Measurements from ENCODE around the gene STPG2. TPM values are rescaled to one million over a fixed set of nuclear protein-coding genes. Genes with fewer than 3 reads are reported as not detected.

The STPG2 gene
- total and polyA plus RNA-seq, 10 of the 15 experiments (the other 5 are each of a cell fraction or from before 2014, with no cell fraction given), result 0.13 to 0.24 TPM; not detected in 8

DNA sequence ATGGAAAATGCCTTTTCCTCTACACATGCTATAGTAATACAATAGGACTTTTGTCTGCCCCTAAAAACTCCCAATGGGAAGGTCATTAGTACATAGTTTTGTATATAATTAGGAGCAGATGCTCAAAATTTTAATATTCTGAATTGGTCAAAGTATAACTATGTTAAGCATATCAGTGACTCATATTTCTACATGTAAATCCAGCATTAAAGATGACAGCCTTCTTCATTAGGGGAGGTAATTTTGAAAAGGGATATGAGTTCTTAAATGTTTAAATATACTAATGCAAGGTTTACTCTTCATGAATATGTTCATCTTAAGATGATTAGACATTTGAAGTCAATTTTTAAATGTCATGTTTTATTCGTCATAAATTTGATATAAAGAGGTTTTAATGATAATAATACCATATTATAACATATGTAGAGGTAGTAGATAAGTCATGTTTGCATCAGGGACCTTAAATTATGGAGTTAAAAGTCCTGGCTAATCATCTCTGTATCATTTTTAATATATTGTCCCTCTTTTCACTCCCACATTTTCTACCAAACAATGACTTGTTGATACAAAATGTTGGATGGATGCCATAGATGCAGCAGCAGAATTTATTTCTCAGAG is 218.8 kb downstream of the STPG2 start:
- no TSS peak for BruUV-seq (replicated peaks)
- in situ Hi-C loops (cut with MboI), result no loop called here
- H3K79me2 ChIP-seq (ENCODE audit: control insufficient read depth, insufficient read depth, low read length), result no peaks in the 10 kb centered on the region
- H3K4me3 ChIP-seq, result no peak overlapping the region
- no peak overlapping the region for H3K9ac ChIP-seq (ENCODE audit: control insufficient read depth, insufficient read depth, low read length)
- H3K36me3 ChIP-seq (ENCODE audit: control insufficient read depth in 2 of 2, insufficient read depth in 2 of 2, low read length in 1 of 2), result no peaks in the 10 kb centered on the region
- SMC1A ChIA-PET (ENCODE audit: uncharacterized antibody, unreplicated experiment), result no interaction called here
- DNase-seq (ENCODE audit: low read depth, low spot score), result no peak
- POLR2A ChIA-PET, result no interaction called here
- H3K9me3 ChIP-seq (replicated peaks; ENCODE audit: control insufficient read depth, insufficient read depth, low read length), result no peaks in the 10 kb centered on the region
- no peak overlapping the region for H2AFZ ChIP-seq (ENCODE audit: control insufficient read depth, low read depth, low read length)
- ATAC-seq, result no peak
- no peak overlapping the region for H3K27ac ChIP-seq (ENCODE audit: control insufficient read depth, insufficient read depth)
- H3K4me2 ChIP-seq (ENCODE audit: control insufficient read depth, insufficient read depth), result no peak overlapping the region
- no peaks in the 10 kb centered on the region for H3K27me3 ChIP-seq (replicated peaks in 1 of 2; ENCODE audit: control insufficient read depth in 2 of 2, insufficient read depth in 2 of 2, low read length in 1 of 2)
- intact Hi-C loops (cut with micrococcal nuclease; ENCODE audit: unreplicated experiment), result no loop called here
- no peak for FAIRE-seq
- WGBS (ENCODE audit: insufficient coverage, insufficient replicate concordance, low lambda C conversion rate, missing lambda C conversion rate), result 5% methylated on average over 1 of the region's 1 CpG
- RAD21 ChIA-PET (ENCODE audit: unreplicated experiment), result no interaction called here
- H4K20me1 ChIP-seq (ENCODE audit: control insufficient read depth, insufficient read depth), result no peaks in the 10 kb centered on the region
- CTCF ChIA-PET, result no interaction called here
- no peaks in the 10 kb centered on the region for H3K4me1 ChIP-seq (ENCODE audit: control insufficient read depth, insufficient read depth, low read length)
- TF ChIP-seq MEF2A (IDR thresholded peaks at IDR 0.05; ENCODE audit: insufficient read depth, low read depth, low read length) (no peak), NFYB (IDR thresholded peaks at IDR 0.05; ENCODE audit: insufficient read depth, low read depth, low read length) (no peak), MTA3 (IDR thresholded peaks at IDR 0.05; ENCODE audit: borderline replicate concordance, low read length) (no peak), RBBP5 (conservative IDR thresholded peaks at IDR 0.05) (no peak), SREBF2 (IDR thresholded peaks at IDR 0.05; ENCODE audit: low read length) (no peak)
- TF ChIP-seq, protein P1, sequence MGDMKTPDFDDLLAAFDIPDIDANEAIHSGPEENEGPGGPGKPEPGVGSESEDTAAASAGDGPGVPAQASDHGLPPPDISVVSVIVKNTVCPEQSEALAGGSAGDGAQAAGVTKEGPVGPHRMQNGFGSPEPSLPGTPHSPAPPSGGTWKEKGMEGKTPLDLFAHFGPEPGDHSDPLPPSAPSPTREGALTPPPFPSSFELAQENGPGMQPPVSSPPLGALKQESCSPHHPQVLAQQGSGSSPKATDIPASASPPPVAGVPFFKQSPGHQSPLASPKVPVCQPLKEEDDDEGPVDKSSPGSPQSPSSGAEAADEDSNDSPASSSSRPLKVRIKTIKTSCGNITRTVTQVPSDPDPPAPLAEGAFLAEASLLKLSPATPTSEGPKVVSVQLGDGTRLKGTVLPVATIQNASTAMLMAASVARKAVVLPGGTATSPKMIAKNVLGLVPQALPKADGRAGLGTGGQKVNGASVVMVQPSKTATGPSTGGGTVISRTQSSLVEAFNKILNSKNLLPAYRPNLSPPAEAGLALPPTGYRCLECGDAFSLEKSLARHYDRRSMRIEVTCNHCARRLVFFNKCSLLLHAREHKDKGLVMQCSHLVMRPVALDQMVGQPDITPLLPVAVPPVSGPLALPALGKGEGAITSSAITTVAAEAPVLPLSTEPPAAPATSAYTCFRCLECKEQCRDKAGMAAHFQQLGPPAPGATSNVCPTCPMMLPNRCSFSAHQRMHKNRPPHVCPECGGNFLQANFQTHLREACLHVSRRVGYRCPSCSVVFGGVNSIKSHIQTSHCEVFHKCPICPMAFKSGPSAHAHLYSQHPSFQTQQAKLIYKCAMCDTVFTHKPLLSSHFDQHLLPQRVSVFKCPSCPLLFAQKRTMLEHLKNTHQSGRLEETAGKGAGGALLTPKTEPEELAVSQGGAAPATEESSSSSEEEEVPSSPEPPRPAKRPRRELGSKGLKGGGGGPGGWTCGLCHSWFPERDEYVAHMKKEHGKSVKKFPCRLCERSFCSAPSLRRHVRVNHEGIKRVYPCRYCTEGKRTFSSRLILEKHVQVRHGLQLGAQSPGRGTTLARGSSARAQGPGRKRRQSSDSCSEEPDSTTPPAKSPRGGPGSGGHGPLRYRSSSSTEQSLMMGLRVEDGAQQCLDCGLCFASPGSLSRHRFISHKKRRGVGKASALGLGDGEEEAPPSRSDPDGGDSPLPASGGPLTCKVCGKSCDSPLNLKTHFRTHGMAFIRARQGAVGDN (IDR thresholded peaks at IDR 0.05), result no peak
- TF ChIP-seq, protein P2, sequence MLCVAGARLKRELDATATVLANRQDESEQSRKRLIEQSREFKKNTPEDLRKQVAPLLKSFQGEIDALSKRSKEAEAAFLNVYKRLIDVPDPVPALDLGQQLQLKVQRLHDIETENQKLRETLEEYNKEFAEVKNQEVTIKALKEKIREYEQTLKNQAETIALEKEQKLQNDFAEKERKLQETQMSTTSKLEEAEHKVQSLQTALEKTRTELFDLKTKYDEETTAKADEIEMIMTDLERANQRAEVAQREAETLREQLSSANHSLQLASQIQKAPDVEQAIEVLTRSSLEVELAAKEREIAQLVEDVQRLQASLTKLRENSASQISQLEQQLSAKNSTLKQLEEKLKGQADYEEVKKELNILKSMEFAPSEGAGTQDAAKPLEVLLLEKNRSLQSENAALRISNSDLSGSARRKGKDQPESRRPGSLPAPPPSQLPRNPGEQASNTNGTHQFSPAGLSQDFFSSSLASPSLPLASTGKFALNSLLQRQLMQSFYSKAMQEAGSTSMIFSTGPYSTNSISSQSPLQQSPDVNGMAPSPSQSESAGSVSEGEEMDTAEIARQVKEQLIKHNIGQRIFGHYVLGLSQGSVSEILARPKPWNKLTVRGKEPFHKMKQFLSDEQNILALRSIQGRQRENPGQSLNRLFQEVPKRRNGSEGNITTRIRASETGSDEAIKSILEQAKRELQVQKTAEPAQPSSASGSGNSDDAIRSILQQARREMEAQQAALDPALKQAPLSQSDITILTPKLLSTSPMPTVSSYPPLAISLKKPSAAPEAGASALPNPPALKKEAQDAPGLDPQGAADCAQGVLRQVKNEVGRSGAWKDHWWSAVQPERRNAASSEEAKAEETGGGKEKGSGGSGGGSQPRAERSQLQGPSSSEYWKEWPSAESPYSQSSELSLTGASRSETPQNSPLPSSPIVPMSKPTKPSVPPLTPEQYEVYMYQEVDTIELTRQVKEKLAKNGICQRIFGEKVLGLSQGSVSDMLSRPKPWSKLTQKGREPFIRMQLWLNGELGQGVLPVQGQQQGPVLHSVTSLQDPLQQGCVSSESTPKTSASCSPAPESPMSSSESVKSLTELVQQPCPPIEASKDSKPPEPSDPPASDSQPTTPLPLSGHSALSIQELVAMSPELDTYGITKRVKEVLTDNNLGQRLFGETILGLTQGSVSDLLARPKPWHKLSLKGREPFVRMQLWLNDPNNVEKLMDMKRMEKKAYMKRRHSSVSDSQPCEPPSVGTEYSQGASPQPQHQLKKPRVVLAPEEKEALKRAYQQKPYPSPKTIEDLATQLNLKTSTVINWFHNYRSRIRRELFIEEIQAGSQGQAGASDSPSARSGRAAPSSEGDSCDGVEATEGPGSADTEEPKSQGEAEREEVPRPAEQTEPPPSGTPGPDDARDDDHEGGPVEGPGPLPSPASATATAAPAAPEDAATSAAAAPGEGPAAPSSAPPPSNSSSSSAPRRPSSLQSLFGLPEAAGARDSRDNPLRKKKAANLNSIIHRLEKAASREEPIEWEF (IDR thresholded peaks at IDR 0.05; ENCODE audit: insufficient replicate concordance, low read depth, low read length), result no peak
- TF ChIP-seq, protein P3, sequence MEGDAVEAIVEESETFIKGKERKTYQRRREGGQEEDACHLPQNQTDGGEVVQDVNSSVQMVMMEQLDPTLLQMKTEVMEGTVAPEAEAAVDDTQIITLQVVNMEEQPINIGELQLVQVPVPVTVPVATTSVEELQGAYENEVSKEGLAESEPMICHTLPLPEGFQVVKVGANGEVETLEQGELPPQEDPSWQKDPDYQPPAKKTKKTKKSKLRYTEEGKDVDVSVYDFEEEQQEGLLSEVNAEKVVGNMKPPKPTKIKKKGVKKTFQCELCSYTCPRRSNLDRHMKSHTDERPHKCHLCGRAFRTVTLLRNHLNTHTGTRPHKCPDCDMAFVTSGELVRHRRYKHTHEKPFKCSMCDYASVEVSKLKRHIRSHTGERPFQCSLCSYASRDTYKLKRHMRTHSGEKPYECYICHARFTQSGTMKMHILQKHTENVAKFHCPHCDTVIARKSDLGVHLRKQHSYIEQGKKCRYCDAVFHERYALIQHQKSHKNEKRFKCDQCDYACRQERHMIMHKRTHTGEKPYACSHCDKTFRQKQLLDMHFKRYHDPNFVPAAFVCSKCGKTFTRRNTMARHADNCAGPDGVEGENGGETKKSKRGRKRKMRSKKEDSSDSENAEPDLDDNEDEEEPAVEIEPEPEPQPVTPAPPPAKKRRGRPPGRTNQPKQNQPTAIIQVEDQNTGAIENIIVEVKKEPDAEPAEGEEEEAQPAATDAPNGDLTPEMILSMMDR (IDR thresholded peaks at IDR 0.05 in 2 of 3, conservative IDR thresholded peaks at IDR 0.05 in 1 of 3; ENCODE audit: control insufficient read depth in 2 of 3, extremely low read depth in 1 of 3, insufficient read depth in 1 of 3, low read depth in 3 of 3, low read length in 3 of 3), result no peak
- TF ChIP-seq, protein P4, sequence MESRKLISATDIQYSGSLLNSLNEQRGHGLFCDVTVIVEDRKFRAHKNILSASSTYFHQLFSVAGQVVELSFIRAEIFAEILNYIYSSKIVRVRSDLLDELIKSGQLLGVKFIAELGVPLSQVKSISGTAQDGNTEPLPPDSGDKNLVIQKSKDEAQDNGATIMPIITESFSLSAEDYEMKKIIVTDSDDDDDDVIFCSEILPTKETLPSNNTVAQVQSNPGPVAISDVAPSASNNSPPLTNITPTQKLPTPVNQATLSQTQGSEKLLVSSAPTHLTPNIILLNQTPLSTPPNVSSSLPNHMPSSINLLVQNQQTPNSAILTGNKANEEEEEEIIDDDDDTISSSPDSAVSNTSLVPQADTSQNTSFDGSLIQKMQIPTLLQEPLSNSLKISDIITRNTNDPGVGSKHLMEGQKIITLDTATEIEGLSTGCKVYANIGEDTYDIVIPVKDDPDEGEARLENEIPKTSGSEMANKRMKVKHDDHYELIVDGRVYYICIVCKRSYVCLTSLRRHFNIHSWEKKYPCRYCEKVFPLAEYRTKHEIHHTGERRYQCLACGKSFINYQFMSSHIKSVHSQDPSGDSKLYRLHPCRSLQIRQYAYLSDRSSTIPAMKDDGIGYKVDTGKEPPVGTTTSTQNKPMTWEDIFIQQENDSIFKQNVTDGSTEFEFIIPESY (IDR thresholded peaks at IDR 0.05), result no peak
